Measurements from ENCODE around the gene MTA1. TPM values are rescaled to one million over a fixed set of nuclear protein-coding genes. Genes with fewer than 3 reads are reported as not detected.

Gene MTA1
- total RNA-seq, 2 experiments from 2014 or later, result 103 to 217 TPM

GRCh38 chr14:105474483-105475268, 55.0 kb downstream of the MTA1 start, which contains the start of gene CRIP2:
CRIP2 (plus strand) TSS chr14:105474821; CDS start chr14:105474863, 42 bp downstream.
- H2AFZ ChIP-seq (ENCODE audit: low read length), result no peak within 1 kb of the TSS
- H3K4me1 ChIP-seq (ENCODE audit: insufficient read depth, low read length, poor library complexity, severe bottlenecking), result peaks cover 9% of the 10 kb centered on the region
- DNase-seq (ENCODE audit: low spot score), result no peak
- peak within 1 kb of the TSS; percentile 71 for H3K4me2 ChIP-seq (ENCODE audit: low read length)
- peak within 1 kb of the TSS; percentile 54 for H3K4me3 ChIP-seq (ENCODE audit: low read depth, low read length, poor library complexity, severe bottlenecking)
- H3K9me2 ChIP-seq (ENCODE audit: insufficient read depth, low read length), result no peaks in the 10 kb centered on the region
- H3K79me2 ChIP-seq (ENCODE audit: insufficient read depth, low read depth, low read length), result no peaks in the 10 kb centered on the region
- H3K9me3 ChIP-seq (ENCODE audit: low read length), result no peaks in the 10 kb centered on the region
- no peaks in the 10 kb centered on the region for H4K20me1 ChIP-seq (ENCODE audit: insufficient read depth, low read length)
- no peak within 1 kb of the TSS for H3K27ac ChIP-seq (ENCODE audit: low read depth, low read length, poor library complexity, severe bottlenecking)
- TF ChIP-seq EZH2phosphoT487 (IDR thresholded peaks at IDR 0.05; ENCODE audit: borderline replicate concordance, low read depth, low read length) (no peak), CTCF (conservative IDR thresholded peaks at IDR 0.05; ENCODE audit: low read length) (no peak)
- CTCF ChIA-PET (ENCODE audit: unreplicated experiment), result no interaction called here
- intact Hi-C loops (cut with micrococcal nuclease; ENCODE audit: unreplicated experiment), result no loop called here
- POLR2A ChIA-PET, result no interaction called here
- BruUV-seq (replicated peaks), result no TSS peak
- peaks cover 4% of the 10 kb centered on the region; the same call in 1 of the 2 replicates for H3K36me3 ChIP-seq (ENCODE audit: insufficient read depth, low read length)

GRCh38 chr14:105475269-105476096, 55.9 kb downstream of the MTA1 start:
- Histone ChIP-seq H4K20me1 (ENCODE audit: insufficient read depth, low read length) (no peaks in the 10 kb centered on the region), H3K36me3 (ENCODE audit: insufficient read depth, low read length) (no peaks in the 10 kb centered on the region), H2AFZ (ENCODE audit: low read length) (no peak overlapping the region), H3K9me3 (ENCODE audit: low read length) (no peaks in the 10 kb centered on the region), H3K4me2 (ENCODE audit: low read length) (peak overlapping the region; percentile 51; the same call in 1 of the 2 replicates), H3K79me2 (ENCODE audit: insufficient read depth, low read depth, low read length) (no peaks in the 10 kb centered on the region), H3K27ac (ENCODE audit: low read depth, low read length, poor library complexity, severe bottlenecking) (no peak overlapping the region), H3K4me1 (ENCODE audit: insufficient read depth, low read length, poor library complexity, severe bottlenecking) (peaks cover 9% of the 10 kb centered on the region), H3K4me3 (ENCODE audit: low read depth, low read length, poor library complexity, severe bottlenecking) (no peak overlapping the region), H3K9me2 (ENCODE audit: insufficient read depth, low read length) (no peaks in the 10 kb centered on the region)
- POLR2A ChIA-PET, result no interaction called here
- BruUV-seq (replicated peaks), result no TSS peak
- CTCF ChIA-PET (ENCODE audit: unreplicated experiment), result no interaction called here
- DNase-seq (ENCODE audit: low spot score), result no peak
- intact Hi-C loops (cut with micrococcal nuclease; ENCODE audit: unreplicated experiment), result no loop called here
- no peak for TF ChIP-seq CTCF (conservative IDR thresholded peaks at IDR 0.05; ENCODE audit: low read length)
- peak; percentile 41; the same call in 1 of the 2 replicates for TF ChIP-seq EZH2phosphoT487 (IDR thresholded peaks at IDR 0.05; ENCODE audit: borderline replicate concordance, low read depth, low read length)

Measured in OCI-LY7 (cell line).